GM18505 (cell line): ENCODE measurements around the gene APOBEC4.
"Not testable (repeated sequence)": the region's sequence is repeated elsewhere in the genome, so short reads cannot be mapped to it uniquely, and the experiment has no call there.

Experiments
- ATAC-seq: cut with Tn5 transposase; IDR thresholded peaks from one replicate; pipeline ENCODE4 v1.9.1; 2021; ENCODE audit not compliant: unreplicated experiment
- POLR2A ChIP-seq: IDR thresholded peaks from 4 replicates; pipeline ENCODE4 v1.6.1; 2011; ENCODE audit warnings: borderline replicate concordance; ENCODE audit not compliant: insufficient read depth, insufficient read length; ENCODE audit errors: extremely low read depth

APOBEC4 gene

GRCh38 chr1:183687546-183688304 lies 34.6 kb upstream of the APOBEC4 start:
- no peak for TF ChIP-seq POLR2A
- no peak for ATAC-seq

GRCh38 chr1:183686229-183686628 lies 33.1 kb upstream of the APOBEC4 start:
- ATAC-seq = no peak

GRCh38 chr1:183685112-183685713 lies 32.1 kb upstream of the APOBEC4 start:
- no peak for ATAC-seq

More at GRCh38 chr1:183686229-183686628, 33.1 kb upstream of the APOBEC4 start:
- TF ChIP-seq POLR2A = no peak

GRCh38 chr1:183679363-183679762 lies 26.2 kb upstream of the APOBEC4 start:
- ATAC-seq = not testable (repeated sequence)

More at GRCh38 chr1:183685112-183685713, 32.1 kb upstream of the APOBEC4 start:
- TF ChIP-seq POLR2A = no peak

- ATAC-seq = no peak
- TF ChIP-seq POLR2A = no peak
These were observed 25.7 kb upstream of the APOBEC4 start for GRCh38 chr1:183678819-183679218.

GRCh38 chr1:183676586-183677189 lies 23.6 kb upstream of the APOBEC4 start:
- no peak for ATAC-seq
- no peak for TF ChIP-seq POLR2A

- ATAC-seq = no peak
- no peak for TF ChIP-seq POLR2A
These were observed 22.9 kb upstream of the APOBEC4 start for GRCh38 chr1:183675883-183676585.

GRCh38 chr1:183675381-183675780 lies 22.3 kb upstream of the APOBEC4 start:
- no peak for TF ChIP-seq POLR2A
- ATAC-seq = no peak

- no peak for ATAC-seq
- TF ChIP-seq POLR2A = no peak
These were observed 21.8 kb upstream of the APOBEC4 start for GRCh38 chr1:183674886-183675285.

- no peak for ATAC-seq
These were observed 21.2 kb upstream of the APOBEC4 start for GRCh38 chr1:183674339-183674738.

GRCh38 chr1:183673605-183674323 lies 20.6 kb upstream of the APOBEC4 start:
- no peak for ATAC-seq
- no peak for TF ChIP-seq POLR2A

More at GRCh38 chr1:183674339-183674738, 21.2 kb upstream of the APOBEC4 start:
- no peak for TF ChIP-seq POLR2A

- TF ChIP-seq POLR2A = no peak
- ATAC-seq = no peak
These were observed 17.1 kb upstream of the APOBEC4 start for GRCh38 chr1:183670169-183670568.

- ATAC-seq = no peak
- no peak for TF ChIP-seq POLR2A
These were observed 3.2 kb upstream of the APOBEC4 start for GRCh38 chr1:183656355-183656754.
